Thyroid gland (tissue), 4 donors: ENCODE results near the gene MAPK10. TPM values are rescaled to one million over a fixed set of nuclear protein-coding genes. Genes with fewer than 3 reads are reported as not detected.

Experiments used
- DNase-seq, 2 donors: peaks; one replicate each; pipeline ENCODE4 v3.0.0-alpha.2; 2019
- H3K27ac ChIP-seq, 3 donors: fragments of 200-600 bp; sonication (generic); 1 replicate in 2 of 3; 2 replicates in 1 of 3; pipeline ENCODE4 v1.5.1; 2016 to 2019; ENCODE audit warnings: mild to moderate bottlenecking in 1 of 3, moderate library complexity in 1 of 3
- H3K27me3 ChIP-seq: fragments of 200-600 bp; sonication (generic); one replicate; pipeline ENCODE4 v1.5.1; 2019
- H3K36me3 ChIP-seq, 2 donors: fragments of 200-600 bp; sonication (generic); one replicate each; pipeline ENCODE4 v1.5.1; 2016 to 2019
- H3K4me1 ChIP-seq, 2 donors: fragments of 200-600 bp; sonication (generic); one replicate each; pipeline ENCODE4 v1.5.1; 2017 to 2019
- H3K4me3 ChIP-seq, 3 donors: fragments of 200-600 bp; sonication (generic); replicated peaks in 1 of 3; 1 replicate in 2 of 3; 2 replicates in 1 of 3; pipeline ENCODE4 v1.5.1; 2016; ENCODE audit warnings: mild to moderate bottlenecking in 1 of 3
- H3K9me3 ChIP-seq: fragments of 200-600 bp; sonication (generic); one replicate; pipeline ENCODE4 v1.5.1; 2017
- CTCF ChIP-seq, 6 experiments: fragments of 200-600 bp in 3 of 6; fragments of 450-650 bp in 3 of 6; sonication (generic) in 3 of 6; IDR thresholded peaks; one replicate each; pipeline ENCODE4 v1.5.1; 2016 to 2019; ENCODE audit warnings: antibody characterized with exemption in 6 of 6, mild to moderate bottlenecking in 2 of 6, inconsistent platforms in 1 of 6, moderate library complexity in 1 of 6
- POLR2A ChIP-seq, 2 donors: fragments of 450-650 bp; IDR thresholded peaks; one replicate each; pipeline ENCODE4 v1.6.1; 2017; ENCODE audit warnings: antibody characterized with exemption in 2 of 2, mild to moderate bottlenecking in 2 of 2, moderate library complexity in 1 of 2
- WGBS, 2 donors: methylation state at CpG; one replicate each; pipeline ENCODE4 v1.1.5; 2017; 5-methylcytosine and 5-hydroxymethylcytosine counted together
- intact Hi-C: fragments of 100-400 bp; cut with DNase I; formaldehyde crosslinking; loops from one replicate; pipeline ENCODE4 v1.15.1; 2023
- total RNA-seq, 4 donors: library from RNA; depleted of rRNA; stranded (reverse); fragments of >200 nt; gene quantifications; one replicate each; pipeline ENCODE4 v1.2.3, GENCODE V29; 2016

Gene MAPK10
- total RNA-seq, 4 donors from 2014 or later, result 65.4 to 95.0 (median 86.2) TPM

DNA sequence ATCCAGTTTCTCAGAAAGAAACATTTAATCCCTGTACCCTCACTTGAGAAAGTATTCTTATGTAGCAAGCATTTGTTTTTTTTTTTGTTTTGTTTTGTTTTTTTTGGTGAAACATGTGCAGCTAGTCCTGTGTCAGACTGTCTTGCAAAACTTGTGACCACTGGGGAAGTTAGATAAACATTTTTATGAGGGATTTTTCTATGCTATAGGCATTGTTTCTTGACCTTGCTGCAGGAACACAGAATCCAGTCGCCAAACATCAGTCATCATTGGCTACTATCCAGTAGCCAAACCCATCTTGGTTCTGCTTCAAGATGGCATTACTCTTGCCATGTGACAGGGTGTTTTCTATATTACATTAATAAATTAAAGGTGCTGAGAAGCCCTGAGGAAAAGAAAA is 7.7 kb upstream of the MAPK10 start:
- H3K27me3 ChIP-seq, result no peaks in the 10 kb centered on the region
- H3K4me1 ChIP-seq, result peaks cover 0 to 4% of the 10 kb centered on the region in 2 donors
- no peaks in the 10 kb centered on the region for H3K9me3 ChIP-seq
- no peak overlapping the region for H3K27ac ChIP-seq
- H3K36me3 ChIP-seq, result no peaks in the 10 kb centered on the region
- DNase-seq, result no peak
- TF ChIP-seq POLR2A (IDR thresholded peaks at IDR 0.05) (no peak), CTCF (IDR thresholded peaks at IDR 0.05) (no peak)
- 50 to 59% methylated on average over 1 of the region's 1 CpG for WGBS, 2 donors
- intact Hi-C loops, result no loop called here
- no peak overlapping the region for H3K4me3 ChIP-seq

GRCh38 chr4:86366920-86367319 is 7.1 kb upstream of the MAPK10 start:
- no peaks in the 10 kb centered on the region for H3K36me3 ChIP-seq
- H3K27me3 ChIP-seq, result no peaks in the 10 kb centered on the region
- H3K4me3 ChIP-seq, result no peak overlapping the region
- H3K27ac ChIP-seq, result no peak overlapping the region
- peaks cover 0 to 4% of the 10 kb centered on the region in 2 donors for H3K4me1 ChIP-seq
- intact Hi-C loops, result no loop called here
- DNase-seq, result no peak
- H3K9me3 ChIP-seq, result no peaks in the 10 kb centered on the region
- 89 to 95% methylated on average over 1 of the region's 1 CpG for WGBS, 2 donors
- TF ChIP-seq POLR2A (IDR thresholded peaks at IDR 0.05), result no peak
- TF ChIP-seq CTCF (IDR thresholded peaks at IDR 0.05), result no peak

GRCh38 chr4:86362510-86362909 is 2.7 kb upstream of the MAPK10 start:
- Histone ChIP-seq H3K4me3 (no peak overlapping the region), H3K36me3 (no peaks in the 10 kb centered on the region), H3K9me3 (no peaks in the 10 kb centered on the region), H3K4me1 (peaks cover 13 to 14% of the 10 kb centered on the region in 2 donors), H3K27ac (no peak overlapping the region), H3K27me3 (no peaks in the 10 kb centered on the region)
- intact Hi-C loops, result no loop called here
- no peak for DNase-seq
- TF ChIP-seq CTCF (IDR thresholded peaks at IDR 0.05), result no peak
- no peak for TF ChIP-seq POLR2A (IDR thresholded peaks at IDR 0.05)

- Histone ChIP-seq H3K4me3 (no peak overlapping the region), H3K27ac (no peak overlapping the region), H3K27me3 (no peaks in the 10 kb centered on the region), H3K36me3 (no peaks in the 10 kb centered on the region), H3K4me1 (peaks cover 12 to 13% of the 10 kb centered on the region in 2 donors), H3K9me3 (no peaks in the 10 kb centered on the region)
- no peak for TF ChIP-seq CTCF (IDR thresholded peaks at IDR 0.05)
- no peak for TF ChIP-seq POLR2A (IDR thresholded peaks at IDR 0.05)
- WGBS, 2 donors, result 78 to 80% methylated on average over 3 of the region's 3 CpGs
- DNase-seq, result no peak
- intact Hi-C loops, result no loop called here
Observed at GRCh38 chr4:86358257-86358656, 1.6 kb downstream of the MAPK10 start.

- H3K4me3 ChIP-seq, result no peak overlapping the region
- WGBS, 2 donors, result 27% methylated on average over 1 of the region's 1 CpG
- intact Hi-C loops, result no loop called here
- H3K27ac ChIP-seq, result no peak overlapping the region
- H3K27me3 ChIP-seq, result no peaks in the 10 kb centered on the region
- no peak for DNase-seq
- TF ChIP-seq POLR2A (IDR thresholded peaks at IDR 0.05) (no peak), CTCF (IDR thresholded peaks at IDR 0.05) (no peak)
- peaks cover 12 to 13% of the 10 kb centered on the region in 2 donors for H3K4me1 ChIP-seq
- H3K36me3 ChIP-seq, result no peaks in the 10 kb centered on the region
- no peaks in the 10 kb centered on the region for H3K9me3 ChIP-seq
Observed at GRCh38 chr4:86357608-86358007, 2.2 kb downstream of the MAPK10 start.
